Duodenal mucosa (tissue), 2 donors: Measurements from ENCODE around the gene CFAP299.
"Not testable (repeated sequence)": the region's sequence is repeated elsewhere in the genome, so short reads cannot be mapped to it uniquely, and the experiment has no call there.

Source experiments
- H3K27ac ChIP-seq: one replicate; pipeline ENCODE4 v1.7.0; 2013; ENCODE audit warnings: low read depth, low read length
- H3K27me3 ChIP-seq, 2 donors: one replicate each; pipeline ENCODE4 v1.7.0; 2013; ENCODE audit warnings: low read length in 2 of 2, control low read depth in 1 of 2; ENCODE audit not compliant: insufficient read depth in 2 of 2, control insufficient read depth in 1 of 2
- H3K36me3 ChIP-seq, 2 donors: one replicate each; pipeline ENCODE4 v1.7.0; 2013; ENCODE audit warnings: low read length in 2 of 2, control low read depth in 1 of 2; ENCODE audit not compliant: insufficient read depth in 2 of 2, control insufficient read depth in 1 of 2
- H3K4me1 ChIP-seq, 2 donors: one replicate each; pipeline ENCODE4 v1.7.0; 2013; ENCODE audit warnings: low read length in 2 of 2, control low read depth in 1 of 2; ENCODE audit not compliant: insufficient read depth in 2 of 2, control insufficient read depth in 1 of 2
- H3K4me3 ChIP-seq, 2 donors: one replicate each; pipeline ENCODE4 v1.7.0; 2013; ENCODE audit warnings: low read length in 2 of 2, low read depth in 1 of 2
- H3K9ac ChIP-seq, 2 donors: one replicate each; pipeline ENCODE4 v1.7.0; 2013; ENCODE audit warnings: low read length in 2 of 2, low read depth in 1 of 2
- H3K9me3 ChIP-seq, 2 donors: one replicate each; pipeline ENCODE4 v1.7.0; 2013; ENCODE audit warnings: low read length in 2 of 2, control low read depth in 1 of 2; ENCODE audit not compliant: control insufficient read depth in 1 of 2

CFAP299 gene

GRCh38 chr4:80713409-80713808, 377.9 kb downstream of the CFAP299 start:
- Histone ChIP-seq H3K27me3 (no peaks in the 10 kb centered on the region), H3K9ac (no peak overlapping the region), H3K4me1 (no peaks in the 10 kb centered on the region), H3K4me3 (no peak overlapping the region), H3K36me3 (no peaks in the 10 kb centered on the region), H3K27ac (no peak overlapping the region), H3K9me3 (no peaks in the 10 kb centered on the region)

- Histone ChIP-seq H3K4me3 (no peak overlapping the region), H3K4me1 (no peaks in the 10 kb centered on the region), H3K9ac (no peak overlapping the region), H3K36me3 (no peaks in the 10 kb centered on the region), H3K27me3 (no peaks in the 10 kb centered on the region), H3K9me3 (peaks cover 0 to 17% of the 10 kb centered on the region in 2 donors), H3K27ac (no peak overlapping the region)
Measured at GRCh38 chr4:80717204-80717603, 381.7 kb downstream of the CFAP299 start.

GRCh38 chr4:80726471-80726870, 390.9 kb downstream of the CFAP299 start:
- Histone ChIP-seq H3K4me1 (no peaks in the 10 kb centered on the region), H3K9me3 (peaks cover 0 to 1% of the 10 kb centered on the region in 2 donors), H3K9ac (no peak overlapping the region), H3K4me3 (no peak overlapping the region), H3K36me3 (no peaks in the 10 kb centered on the region), H3K27ac (no peak overlapping the region), H3K27me3 (no peaks in the 10 kb centered on the region)

GRCh38 chr4:80730158-80730557, 394.6 kb downstream of the CFAP299 start:
- Histone ChIP-seq H3K36me3 (no peaks in the 10 kb centered on the region), H3K9me3 (no peaks in the 10 kb centered on the region), H3K27ac (no peak overlapping the region), H3K4me1 (no peaks in the 10 kb centered on the region), H3K9ac (no peak overlapping the region), H3K27me3 (no peaks in the 10 kb centered on the region), H3K4me3 (no peak overlapping the region)

GRCh38 chr4:80731436-80731835, 395.9 kb downstream of the CFAP299 start:
- Histone ChIP-seq H3K27ac (no peak overlapping the region), H3K4me1 (no peaks in the 10 kb centered on the region), H3K9me3 (no peaks in the 10 kb centered on the region), H3K36me3 (no peaks in the 10 kb centered on the region), H3K4me3 (no peak overlapping the region), H3K9ac (no peak overlapping the region), H3K27me3 (no peaks in the 10 kb centered on the region)

- no peak overlapping the region for H3K27ac ChIP-seq
- H3K9me3 ChIP-seq, result no peaks in the 10 kb centered on the region
- no peaks in the 10 kb centered on the region for H3K27me3 ChIP-seq
- no peaks in the 10 kb centered on the region for H3K4me1 ChIP-seq
- no peaks in the 10 kb centered on the region for H3K36me3 ChIP-seq
- H3K9ac ChIP-seq, result no peak overlapping the region
- no peak overlapping the region for H3K4me3 ChIP-seq
Measured at GRCh38 chr4:80732010-80732409, 396.5 kb downstream of the CFAP299 start.

GRCh38 chr4:80740375-80740774, 404.8 kb downstream of the CFAP299 start:
- H3K27me3 ChIP-seq, result no peaks in the 10 kb centered on the region
- peaks cover 0 to 5% of the 10 kb centered on the region in 2 donors for H3K9me3 ChIP-seq
- H3K4me1 ChIP-seq, result no peaks in the 10 kb centered on the region

GRCh38 chr4:80749558-80749957, 414.0 kb downstream of the CFAP299 start:
- H3K27me3 ChIP-seq, H3K4me3 ChIP-seq, H3K27ac ChIP-seq, H3K4me1 ChIP-seq, H3K9ac ChIP-seq, H3K36me3 ChIP-seq, H3K9me3 ChIP-seq: not testable (repeated sequence)

More at GRCh38 chr4:80740375-80740774, 404.8 kb downstream of the CFAP299 start:
- Histone ChIP-seq H3K9ac (no peak overlapping the region), H3K27ac (no peak overlapping the region), H3K4me3 (no peak overlapping the region), H3K36me3 (no peaks in the 10 kb centered on the region)

- Histone ChIP-seq H3K27me3 (no peaks in the 10 kb centered on the region), H3K4me3 (no peak overlapping the region), H3K36me3 (no peaks in the 10 kb centered on the region), H3K27ac (no peak overlapping the region), H3K9ac (no peak overlapping the region), H3K9me3 (no peaks in the 10 kb centered on the region), H3K4me1 (no peaks in the 10 kb centered on the region)
Measured at GRCh38 chr4:80751200-80751599, 415.7 kb downstream of the CFAP299 start.

- H3K27me3 ChIP-seq, result no peaks in the 10 kb centered on the region
- H3K4me1 ChIP-seq, result no peaks in the 10 kb centered on the region
- H3K27ac ChIP-seq, result no peak overlapping the region
- H3K4me3 ChIP-seq, result no peak overlapping the region
- H3K36me3 ChIP-seq, result no peaks in the 10 kb centered on the region
- H3K9ac ChIP-seq, result no peak overlapping the region
- H3K9me3 ChIP-seq, result peaks cover 0 to 3% of the 10 kb centered on the region in 2 donors
Measured at GRCh38 chr4:80767944-80768343, 432.4 kb downstream of the CFAP299 start.

GRCh38 chr4:80776168-80776567, 440.6 kb downstream of the CFAP299 start:
- Histone ChIP-seq H3K36me3 (no peaks in the 10 kb centered on the region), H3K9me3 (no peaks in the 10 kb centered on the region), H3K27ac (no peak overlapping the region), H3K9ac (no peak overlapping the region), H3K27me3 (no peaks in the 10 kb centered on the region), H3K4me3 (no peak overlapping the region), H3K4me1 (no peaks in the 10 kb centered on the region)
